Measurements from ENCODE around the gene NOS1AP.

DNA sequence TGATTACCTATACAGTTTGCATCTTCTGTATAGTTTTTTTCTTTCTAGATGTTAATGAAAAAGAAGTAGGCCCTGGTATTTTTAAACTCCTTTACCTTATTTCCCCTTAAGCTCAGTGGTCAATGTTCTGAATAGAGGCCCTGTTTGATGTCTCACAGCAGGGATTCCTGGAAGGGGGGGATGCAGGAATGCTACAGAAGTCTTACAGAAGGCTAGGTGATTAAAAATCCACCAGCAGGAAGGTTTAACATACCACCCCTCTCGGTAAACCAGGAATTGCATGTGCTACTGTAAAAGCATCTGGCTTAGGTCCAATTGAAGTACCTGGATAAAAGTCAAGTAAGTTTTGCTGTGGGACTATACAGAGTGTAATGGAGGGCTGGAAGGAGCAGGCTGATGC, 78.3 kb downstream of the NOS1AP start:
- no peak for TF ChIP-seq YY1 (IDR thresholded peaks at IDR 0.05; ENCODE audit: insufficient read depth, insufficient read length)
- no peak for TF ChIP-seq ZNF274 (IDR thresholded peaks at IDR 0.05; ENCODE audit: low read depth, low read length)
- TF ChIP-seq SUZ12 (IDR thresholded peaks at IDR 0.05; ENCODE audit: extremely low read depth, insufficient read depth, insufficient read length), result no peak
